IMR-90 (cell line): ENCODE measurements around the gene ZPBP2.

Experiments
- CEBPB ChIP-seq: IDR thresholded peaks from 2 replicates; pipeline ENCODE4 v1.6.1; 2012; ENCODE audit warnings: low read depth, low read length, improper control_type of control experiment
- CHD1 ChIP-seq: IDR thresholded peaks from 2 replicates; pipeline ENCODE4 v1.6.1; 2012; ENCODE audit warnings: low read depth, low read length, improper control_type of control experiment
- MAFK ChIP-seq: IDR thresholded peaks from 2 replicates; pipeline ENCODE4 v1.6.1; 2012; ENCODE audit warnings: low read depth, low read length, improper control_type of control experiment
- MAZ ChIP-seq: IDR thresholded peaks from 2 replicates; pipeline ENCODE4 v1.6.1; 2012; ENCODE audit warnings: low read depth, mild to moderate bottlenecking, low read length, improper control_type of control experiment, moderate library complexity, borderline replicate concordance
- NFE2L2 ChIP-seq: fragments of 150-350 bp; IDR thresholded peaks from 2 replicates; pipeline ENCODE4 v1.6.1; 2016; ENCODE audit warnings: low read depth, mild to moderate bottlenecking, low read length
- POLR2A ChIP-seq: IDR thresholded peaks from 2 replicates; pipeline ENCODE4 v1.6.1; 2012; ENCODE audit warnings: mild to moderate bottlenecking, low read depth, low read length
- RAD21 ChIP-seq: IDR thresholded peaks from 2 replicates; pipeline ENCODE4 v1.6.1; 2012; ENCODE audit warnings: low read length, improper control_type of control experiment
- RFX5 ChIP-seq: IDR thresholded peaks from 2 replicates; pipeline ENCODE4 v1.8.0; 2012; ENCODE audit warnings: low read depth, mild to moderate bottlenecking, low read length, moderate library complexity
- TF ChIP-seq, protein P1 (sequence below): conservative IDR thresholded peaks from 2 replicates; pipeline ENCODE4 v1.5.1; 2012; ENCODE audit warnings: mild to moderate bottlenecking, low read depth, low read length, improper control_type of control experiment
- TF ChIP-seq, protein P2 (sequence below): fragments of 150-350 bp; IDR thresholded peaks from 2 replicates; pipeline ENCODE4 v1.6.1; 2016; ENCODE audit warnings: low read depth, mild to moderate bottlenecking, low read length, moderate library complexity, borderline replicate concordance
- TF ChIP-seq, protein P3 (sequence below): fragments of 150-350 bp; IDR thresholded peaks from 2 replicates; pipeline ENCODE4 v1.6.1; 2017; ENCODE audit warnings: mild to moderate bottlenecking, antibody characterized with exemption, low read length, low read depth

DNA sequence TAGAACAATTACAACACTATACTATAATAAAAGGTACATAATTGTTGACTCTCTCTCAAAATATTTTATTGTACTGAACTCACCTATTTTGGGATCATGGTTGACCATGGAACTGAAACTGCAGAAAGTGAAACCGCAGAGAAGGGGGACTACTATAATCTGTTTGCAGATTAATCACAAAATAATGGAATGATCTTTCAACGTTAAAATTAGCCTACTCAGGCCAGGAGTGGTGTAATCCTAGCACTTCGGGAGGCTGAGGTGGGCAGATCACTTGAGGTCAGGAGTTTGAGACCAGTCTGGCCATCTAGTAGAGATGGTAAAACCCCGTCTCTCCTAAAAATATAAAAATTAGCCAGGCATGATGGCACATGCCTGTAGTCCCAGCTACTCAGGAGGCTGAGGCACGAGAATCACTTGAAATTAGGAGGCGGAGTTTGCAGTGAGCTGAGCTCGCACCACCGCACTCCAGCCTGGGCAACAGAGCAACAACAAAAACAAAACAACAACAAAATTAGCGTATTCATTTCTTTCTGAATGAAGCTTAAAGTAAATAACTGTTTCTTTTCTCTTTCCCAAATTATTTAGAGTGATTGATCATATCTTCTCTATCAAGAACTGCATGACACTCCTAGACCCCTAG, 49.5 kb upstream of the ZPBP2 start:
- TF ChIP-seq, protein P1, sequence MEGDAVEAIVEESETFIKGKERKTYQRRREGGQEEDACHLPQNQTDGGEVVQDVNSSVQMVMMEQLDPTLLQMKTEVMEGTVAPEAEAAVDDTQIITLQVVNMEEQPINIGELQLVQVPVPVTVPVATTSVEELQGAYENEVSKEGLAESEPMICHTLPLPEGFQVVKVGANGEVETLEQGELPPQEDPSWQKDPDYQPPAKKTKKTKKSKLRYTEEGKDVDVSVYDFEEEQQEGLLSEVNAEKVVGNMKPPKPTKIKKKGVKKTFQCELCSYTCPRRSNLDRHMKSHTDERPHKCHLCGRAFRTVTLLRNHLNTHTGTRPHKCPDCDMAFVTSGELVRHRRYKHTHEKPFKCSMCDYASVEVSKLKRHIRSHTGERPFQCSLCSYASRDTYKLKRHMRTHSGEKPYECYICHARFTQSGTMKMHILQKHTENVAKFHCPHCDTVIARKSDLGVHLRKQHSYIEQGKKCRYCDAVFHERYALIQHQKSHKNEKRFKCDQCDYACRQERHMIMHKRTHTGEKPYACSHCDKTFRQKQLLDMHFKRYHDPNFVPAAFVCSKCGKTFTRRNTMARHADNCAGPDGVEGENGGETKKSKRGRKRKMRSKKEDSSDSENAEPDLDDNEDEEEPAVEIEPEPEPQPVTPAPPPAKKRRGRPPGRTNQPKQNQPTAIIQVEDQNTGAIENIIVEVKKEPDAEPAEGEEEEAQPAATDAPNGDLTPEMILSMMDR = no peak
- no peak for TF ChIP-seq POLR2A
- TF ChIP-seq RFX5 = no peak
- TF ChIP-seq, protein P2, sequence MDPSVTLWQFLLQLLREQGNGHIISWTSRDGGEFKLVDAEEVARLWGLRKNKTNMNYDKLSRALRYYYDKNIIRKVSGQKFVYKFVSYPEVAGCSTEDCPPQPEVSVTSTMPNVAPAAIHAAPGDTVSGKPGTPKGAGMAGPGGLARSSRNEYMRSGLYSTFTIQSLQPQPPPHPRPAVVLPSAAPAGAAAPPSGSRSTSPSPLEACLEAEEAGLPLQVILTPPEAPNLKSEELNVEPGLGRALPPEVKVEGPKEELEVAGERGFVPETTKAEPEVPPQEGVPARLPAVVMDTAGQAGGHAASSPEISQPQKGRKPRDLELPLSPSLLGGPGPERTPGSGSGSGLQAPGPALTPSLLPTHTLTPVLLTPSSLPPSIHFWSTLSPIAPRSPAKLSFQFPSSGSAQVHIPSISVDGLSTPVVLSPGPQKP = no peak
- TF ChIP-seq RAD21 = no peak
- TF ChIP-seq MAZ = no peak
- TF ChIP-seq, protein P3, sequence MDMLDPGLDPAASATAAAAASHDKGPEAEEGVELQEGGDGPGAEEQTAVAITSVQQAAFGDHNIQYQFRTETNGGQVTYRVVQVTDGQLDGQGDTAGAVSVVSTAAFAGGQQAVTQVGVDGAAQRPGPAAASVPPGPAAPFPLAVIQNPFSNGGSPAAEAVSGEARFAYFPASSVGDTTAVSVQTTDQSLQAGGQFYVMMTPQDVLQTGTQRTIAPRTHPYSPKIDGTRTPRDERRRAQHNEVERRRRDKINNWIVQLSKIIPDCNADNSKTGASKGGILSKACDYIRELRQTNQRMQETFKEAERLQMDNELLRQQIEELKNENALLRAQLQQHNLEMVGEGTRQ = no peak
- TF ChIP-seq CHD1 = no peak
- TF ChIP-seq MAFK = no peak
- TF ChIP-seq CEBPB = no peak
- no peak for TF ChIP-seq NFE2L2
